ENCODE results near the gene TNKS2. TPM values are rescaled to one million over a fixed set of nuclear protein-coding genes. Genes with fewer than 3 reads are reported as not detected.

The TNKS2 gene
- total RNA-seq, 1 experiment from 2014 or later = 48.3 TPM

DNA sequence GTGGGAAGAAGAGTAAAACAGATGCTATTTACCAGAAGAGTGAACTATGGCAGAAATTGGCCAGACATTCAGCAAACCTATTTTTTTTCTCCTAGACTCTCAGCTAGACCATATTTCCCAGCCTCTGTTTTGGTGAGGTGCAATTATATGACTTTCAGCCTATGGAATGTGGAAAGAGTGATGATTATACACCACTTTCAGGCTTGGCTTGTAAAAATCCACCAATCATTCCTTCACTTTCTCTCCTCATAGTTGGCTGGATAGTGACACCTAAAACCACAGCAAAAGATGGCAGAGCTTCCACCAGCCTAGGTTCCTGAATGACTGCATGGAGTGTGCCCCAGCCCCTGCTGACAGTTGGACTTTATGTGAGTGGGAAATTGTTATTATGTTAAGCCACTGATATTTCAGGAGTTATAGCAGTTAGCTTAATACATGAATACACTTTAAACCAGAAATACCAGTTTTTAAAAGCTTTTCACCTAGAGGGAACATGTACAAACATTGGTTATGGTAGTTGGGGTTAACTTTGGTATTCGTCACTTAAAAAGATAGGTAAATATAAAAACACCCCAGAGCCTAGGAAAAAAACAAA, 19.1 kb upstream of the TNKS2 start:
- ChIA-PET CTCF (interaction anchor here (0.8 kb wide), 1 partner anchor 21 kb away, joined by 3 read pairs; no protein-coding TSS in a partner anchor), POLR2A (interaction anchor here (1.7 kb wide), 1 partner anchor 17 kb away, joined by 5 read pairs; no protein-coding TSS in a partner anchor)
- Mint-ChIP-seq H3K27ac (ENCODE audit: low read depth, unreplicated experiment) (no peak overlapping the region), H3K4me1 (ENCODE audit: insufficient read depth, unreplicated experiment) (no peaks in the 10 kb centered on the region), H3K4me3 (ENCODE audit: unreplicated experiment) (no peak overlapping the region), H3K27me3 (ENCODE audit: insufficient read depth, unreplicated experiment) (peaks cover 37% of the 10 kb centered on the region), H3K9me3 (ENCODE audit: unreplicated experiment) (no peaks in the 10 kb centered on the region), H3K36me3 (ENCODE audit: insufficient read depth, unreplicated experiment) (peaks cover 11% of the 10 kb centered on the region)
- no peak for DNase-seq (ENCODE audit: unreplicated experiment)
- intact Hi-C loops (cut with micrococcal nuclease) = no loop called here
- no TSS peak for BruUV-seq (replicated peaks)
- TF ChIP-seq, protein P1, sequence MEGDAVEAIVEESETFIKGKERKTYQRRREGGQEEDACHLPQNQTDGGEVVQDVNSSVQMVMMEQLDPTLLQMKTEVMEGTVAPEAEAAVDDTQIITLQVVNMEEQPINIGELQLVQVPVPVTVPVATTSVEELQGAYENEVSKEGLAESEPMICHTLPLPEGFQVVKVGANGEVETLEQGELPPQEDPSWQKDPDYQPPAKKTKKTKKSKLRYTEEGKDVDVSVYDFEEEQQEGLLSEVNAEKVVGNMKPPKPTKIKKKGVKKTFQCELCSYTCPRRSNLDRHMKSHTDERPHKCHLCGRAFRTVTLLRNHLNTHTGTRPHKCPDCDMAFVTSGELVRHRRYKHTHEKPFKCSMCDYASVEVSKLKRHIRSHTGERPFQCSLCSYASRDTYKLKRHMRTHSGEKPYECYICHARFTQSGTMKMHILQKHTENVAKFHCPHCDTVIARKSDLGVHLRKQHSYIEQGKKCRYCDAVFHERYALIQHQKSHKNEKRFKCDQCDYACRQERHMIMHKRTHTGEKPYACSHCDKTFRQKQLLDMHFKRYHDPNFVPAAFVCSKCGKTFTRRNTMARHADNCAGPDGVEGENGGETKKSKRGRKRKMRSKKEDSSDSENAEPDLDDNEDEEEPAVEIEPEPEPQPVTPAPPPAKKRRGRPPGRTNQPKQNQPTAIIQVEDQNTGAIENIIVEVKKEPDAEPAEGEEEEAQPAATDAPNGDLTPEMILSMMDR (IDR thresholded peaks at IDR 0.05; ENCODE audit: unreplicated experiment) = no peak

DNA sequence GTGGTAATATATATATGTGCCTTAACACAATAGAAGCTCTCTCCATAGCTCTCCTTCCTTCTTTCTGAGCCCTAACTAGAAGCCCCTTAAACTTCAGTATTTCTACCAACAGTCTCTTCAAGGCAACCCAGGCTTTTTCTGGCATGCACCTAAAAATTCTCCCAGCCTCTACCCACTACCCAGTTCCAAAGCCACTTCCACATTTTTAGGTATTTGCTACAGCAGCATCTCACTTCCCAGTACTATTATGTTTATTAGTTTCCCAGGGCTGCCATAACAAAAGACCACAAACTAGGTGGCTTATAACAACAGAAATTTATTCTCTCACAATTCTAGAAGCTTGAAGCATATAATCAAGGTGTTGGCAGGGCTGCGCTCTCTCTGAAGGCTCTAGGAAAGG, 15.7 kb upstream of the TNKS2 start:
- H3K9me3 Mint-ChIP-seq (ENCODE audit: unreplicated experiment) = no peaks in the 10 kb centered on the region
- H3K27ac Mint-ChIP-seq (ENCODE audit: low read depth, unreplicated experiment) = no peak overlapping the region
- H3K4me3 Mint-ChIP-seq (ENCODE audit: unreplicated experiment) = no peak overlapping the region
- DNase-seq (ENCODE audit: unreplicated experiment) = no peak
- ChIA-PET CTCF (interaction anchor here (1.5 kb wide), 1 partner anchor 130 kb away, joined by 3 read pairs; no protein-coding TSS in a partner anchor), POLR2A (interaction anchor here (1.0 to 4.5 kb wide), 2 partner anchors 17 to 141 kb away, joined by 3 to 28 read pairs; partner anchors contain the start of genes BTAF1 and TNKS2)
- intact Hi-C loops (cut with micrococcal nuclease) = no loop called here
- H3K27me3 Mint-ChIP-seq (ENCODE audit: insufficient read depth, unreplicated experiment) = peaks cover 36% of the 10 kb centered on the region
- peaks cover 4% of the 10 kb centered on the region for H3K4me1 Mint-ChIP-seq (ENCODE audit: insufficient read depth, unreplicated experiment)
- BruUV-seq (replicated peaks) = no TSS peak
- H3K36me3 Mint-ChIP-seq (ENCODE audit: insufficient read depth, unreplicated experiment) = peaks cover 11% of the 10 kb centered on the region
- TF ChIP-seq, protein P1 (IDR thresholded peaks at IDR 0.05; ENCODE audit: unreplicated experiment) = no peak

DNA sequence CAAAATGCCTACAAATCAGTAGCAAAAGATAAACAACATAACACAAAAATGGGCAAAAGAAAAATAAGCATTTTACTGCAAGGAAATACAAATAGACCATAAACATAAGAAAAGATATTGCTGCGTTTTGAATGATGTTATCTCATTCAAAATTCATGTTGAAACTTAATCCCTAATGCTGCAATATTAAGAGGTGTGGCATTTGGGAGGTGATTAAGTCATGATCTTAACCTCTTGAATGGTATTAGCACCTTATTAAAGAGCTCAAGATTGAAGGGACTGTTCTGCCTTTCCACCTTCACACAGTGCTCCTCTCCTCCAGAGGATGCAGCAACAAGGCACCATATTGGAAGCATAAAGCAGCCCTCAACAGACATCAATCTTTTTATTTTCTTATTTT, 12.4 kb upstream of the TNKS2 start:
- no peak for DNase-seq (ENCODE audit: unreplicated experiment)
- ChIA-PET POLR2A (interaction anchor here (0.8 to 4.5 kb wide), 4 partner anchors 10 to 26 kb away, joined by 3 to 28 read pairs (median 8); partner anchors contain the start of gene TNKS2), CTCF (interaction anchor here (0.5 to 1.0 kb wide), 4 partner anchors 13 to 371 kb away, joined by 3 read pairs; no protein-coding TSS in a partner anchor)
- H3K27ac Mint-ChIP-seq (ENCODE audit: low read depth, unreplicated experiment) = no peak overlapping the region
- H3K4me1 Mint-ChIP-seq (ENCODE audit: insufficient read depth, unreplicated experiment) = peaks cover 4% of the 10 kb centered on the region
- TF ChIP-seq, protein P1 (IDR thresholded peaks at IDR 0.05; ENCODE audit: unreplicated experiment) = no peak
- no peak overlapping the region for H3K4me3 Mint-ChIP-seq (ENCODE audit: unreplicated experiment)
- no peaks in the 10 kb centered on the region for H3K9me3 Mint-ChIP-seq (ENCODE audit: unreplicated experiment)
- H3K36me3 Mint-ChIP-seq (ENCODE audit: insufficient read depth, unreplicated experiment) = peaks cover 11% of the 10 kb centered on the region
- intact Hi-C loops (cut with micrococcal nuclease) = no loop called here
- BruUV-seq (replicated peaks) = no TSS peak
- peaks cover 11% of the 10 kb centered on the region for H3K27me3 Mint-ChIP-seq (ENCODE audit: insufficient read depth, unreplicated experiment)

DNA sequence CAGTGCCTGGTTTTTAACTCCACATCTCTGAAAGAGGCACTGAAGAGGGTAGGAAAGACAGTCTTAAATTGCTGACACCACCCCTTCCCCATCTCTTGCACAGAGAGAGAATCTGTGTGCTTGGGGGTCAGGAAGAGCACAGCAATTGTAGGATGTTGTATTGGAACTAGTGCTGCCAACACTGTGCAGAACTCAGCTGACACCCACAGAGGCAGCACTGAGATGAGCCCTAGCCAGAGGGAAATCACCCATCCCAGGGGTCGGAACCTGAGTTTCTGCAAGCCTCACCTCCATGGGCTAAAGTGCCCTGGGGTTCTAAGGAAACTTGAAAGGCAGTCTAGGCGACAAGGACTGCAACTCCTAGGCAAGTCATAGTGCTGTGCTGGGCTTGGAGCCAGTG, 11.0 kb upstream of the TNKS2 start:
- Mint-ChIP-seq H3K27me3 (ENCODE audit: insufficient read depth, unreplicated experiment) (no peaks in the 10 kb centered on the region), H3K4me1 (ENCODE audit: insufficient read depth, unreplicated experiment) (peaks cover 4% of the 10 kb centered on the region), H3K36me3 (ENCODE audit: insufficient read depth, unreplicated experiment) (peaks cover 11% of the 10 kb centered on the region), H3K27ac (ENCODE audit: low read depth, unreplicated experiment) (no peak overlapping the region), H3K4me3 (ENCODE audit: unreplicated experiment) (no peak overlapping the region), H3K9me3 (ENCODE audit: unreplicated experiment) (no peaks in the 10 kb centered on the region)
- TF ChIP-seq, protein P1 (IDR thresholded peaks at IDR 0.05; ENCODE audit: unreplicated experiment) = no peak
- ChIA-PET POLR2A (interaction anchor here (0.8 to 3.5 kb wide), 5 partner anchors 10 to 137 kb away, joined by 3 to 43 read pairs (median 6); partner anchors contain the start of genes BTAF1, FGFBP3 and TNKS2), CTCF (interaction anchor here (0.6 to 1.0 kb wide), 2 partner anchors 28 to 379 kb away, joined by 3 to 5 read pairs; no protein-coding TSS in a partner anchor)
- intact Hi-C loops (cut with micrococcal nuclease) = no loop called here
- BruUV-seq (replicated peaks) = no TSS peak
- DNase-seq (ENCODE audit: unreplicated experiment) = no peak
